Smooth muscle cell (in vitro differentiated cells): Measurements from ENCODE around the gene RNF121. TPM values are rescaled to one million over a fixed set of nuclear protein-coding genes. Genes with fewer than 3 reads are reported as not detected.

Source experiments
- DNase-seq: peaks from one replicate; lab custom pipeline; 2025; ENCODE audit not compliant: unreplicated experiment; lab: John Stamatoyannopoulos, UW
- H2AFZ ChIP-seq: fragments of 200-600 bp; sonication (generic); 2 replicates; pipeline ENCODE4 v1.6.0; 2016; ENCODE audit warnings: antibody characterized with exemption, low read depth, mild to moderate bottlenecking
- H3F3A ChIP-seq: fragments of 200-600 bp; sonication (generic); 2 replicates; pipeline ENCODE4 v1.6.0; 2017; ENCODE audit warnings: antibody characterized with exemption, low read depth
- H3K27ac ChIP-seq: fragments of 200-600 bp; sonication (generic); 2 replicates; pipeline ENCODE4 v1.5.1; 2016; ENCODE audit warnings: low read depth, mild to moderate bottlenecking
- H3K27me3 ChIP-seq: fragments of 200-600 bp; sonication (generic); 2 replicates; pipeline ENCODE4 v1.6.1; 2016; ENCODE audit warnings: low read depth, mild to moderate bottlenecking
- H3K36me3 ChIP-seq: fragments of 200-600 bp; sonication (generic); 2 replicates; pipeline ENCODE4 v1.5.1; 2016; ENCODE audit warnings: low read depth
- H3K4me1 ChIP-seq: fragments of 200-600 bp; sonication (generic); 2 replicates; pipeline ENCODE4 v1.5.1; 2016; ENCODE audit warnings: low read depth
- H3K4me2 ChIP-seq: fragments of 200-600 bp; sonication (generic); 2 replicates; pipeline ENCODE4 v1.6.0; 2016; ENCODE audit warnings: mild to moderate bottlenecking
- H3K4me3 ChIP-seq: fragments of 200-600 bp; sonication (generic); 2 replicates; pipeline ENCODE4 v1.5.1; 2016; ENCODE audit warnings: mild to moderate bottlenecking
- H3K79me2 ChIP-seq: fragments of 200-600 bp; sonication (generic); 2 replicates; pipeline ENCODE4 v1.6.0; 2016; ENCODE audit warnings: low read depth, mild to moderate bottlenecking
- H3K9ac ChIP-seq: fragments of 200-600 bp; sonication (generic); 2 replicates; pipeline ENCODE4 v1.6.0; 2016; ENCODE audit warnings: low read depth
- H3K9me3 ChIP-seq: fragments of 200-600 bp; sonication (generic); replicated peaks from 2 replicates; pipeline ENCODE4 v1.5.1; 2016; ENCODE audit warnings: low read depth
- H4K20me1 ChIP-seq: fragments of 200-600 bp; sonication (generic); 2 replicates; pipeline ENCODE4 v1.6.0; 2016; ENCODE audit warnings: low read depth
- CTCF ChIP-seq: fragments of 200-600 bp; sonication (generic); IDR thresholded peaks from 2 replicates; pipeline ENCODE4 v1.5.1; 2017; ENCODE audit warnings: borderline replicate concordance, mild to moderate bottlenecking, antibody characterized with exemption; ENCODE audit not compliant: insufficient read depth, poor library complexity, severe bottlenecking
- WGBS: methylation state at CpG from one replicate; pipeline ENCODE4 v1.1.7; 2016; ENCODE audit warnings: low lambda C conversion rate; 5-methylcytosine and 5-hydroxymethylcytosine counted together
- polyA plus RNA-seq: library from polyadenylated mRNA; unstranded; fragments of >200 nt; fragmentation: Nextera tagmentation; extraction: Ambion mirVana; gene quantifications from 2 replicates; pipeline ENCODE4 v1.2.1, GENCODE V29; 2016
- total RNA-seq: library from RNA; depleted of rRNA; stranded (reverse); fragments of >200 nt; gene quantifications from 2 replicates; pipeline ENCODE4 v1.2.3, GENCODE V29; 2014

Gene RNF121
- total and polyA plus RNA-seq, 2 experiments from 2014 or later: 34.4 to 49.5 TPM

DNA sequence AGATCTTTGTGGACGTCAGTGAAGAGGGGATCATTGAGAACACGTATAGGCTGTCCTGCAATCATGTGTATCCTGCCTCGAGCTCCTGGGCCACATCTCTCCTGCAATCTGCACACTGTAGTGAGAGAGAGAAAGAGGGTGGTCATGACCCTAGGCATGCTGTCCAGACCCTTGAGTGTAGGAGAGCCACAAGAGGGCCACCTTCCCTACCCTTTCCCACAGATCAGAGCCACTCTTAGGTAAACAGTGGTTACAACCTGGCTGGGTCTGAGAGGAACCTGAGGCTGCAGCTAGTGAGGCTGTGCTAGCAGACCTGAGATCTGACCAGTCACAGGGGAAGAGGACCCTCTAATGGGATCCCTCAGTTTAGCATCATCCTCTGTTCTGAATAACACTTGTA lies 65.9 kb downstream of the RNF121 start:
- no peak for DNase-seq
- Histone ChIP-seq H3K36me3 (no peaks in the 10 kb centered on the region), H3K9ac (no peak overlapping the region), H3K9me3 (no peaks in the 10 kb centered on the region), H3K79me2 (no peaks in the 10 kb centered on the region), H3K4me2 (no peak overlapping the region), H4K20me1 (no peaks in the 10 kb centered on the region), H3K4me1 (no peaks in the 10 kb centered on the region), H3K27ac (no peak overlapping the region), H3K4me3 (no peak overlapping the region), H3K27me3 (no peaks in the 10 kb centered on the region), H2AFZ (no peak overlapping the region), H3F3A (peaks cover 3% of the 10 kb centered on the region)
- WGBS: 88% methylated on average over 3 of the region's 3 CpGs
- TF ChIP-seq CTCF: no peak

GRCh38 chr11:71995726-71996291 lies 67.0 kb downstream of the RNF121 start:
- H2AFZ ChIP-seq: no peak overlapping the region
- TF ChIP-seq CTCF: no peak
- no peak overlapping the region for H3K9ac ChIP-seq
- no peaks in the 10 kb centered on the region for H3F3A ChIP-seq
- H4K20me1 ChIP-seq: no peaks in the 10 kb centered on the region
- no peak overlapping the region for H3K4me2 ChIP-seq
- WGBS: 92% methylated on average over 3 of the region's 3 CpGs
- no peaks in the 10 kb centered on the region for H3K4me1 ChIP-seq
- DNase-seq: no peak
- H3K36me3 ChIP-seq: no peaks in the 10 kb centered on the region
- H3K27ac ChIP-seq: no peak overlapping the region
- no peak overlapping the region for H3K4me3 ChIP-seq
- H3K79me2 ChIP-seq: no peaks in the 10 kb centered on the region
- no peaks in the 10 kb centered on the region for H3K9me3 ChIP-seq
- H3K27me3 ChIP-seq: no peaks in the 10 kb centered on the region

- no peaks in the 10 kb centered on the region for H3K36me3 ChIP-seq
- no peak overlapping the region for H3K9ac ChIP-seq
- 97% methylated on average over 4 of the region's 4 CpGs for WGBS
- H2AFZ ChIP-seq: no peak overlapping the region
- no peaks in the 10 kb centered on the region for H3K9me3 ChIP-seq
- H3K4me1 ChIP-seq: no peaks in the 10 kb centered on the region
- no peak for TF ChIP-seq CTCF
- no peak overlapping the region for H3K27ac ChIP-seq
- H3K27me3 ChIP-seq: no peaks in the 10 kb centered on the region
- H3K4me2 ChIP-seq: no peak overlapping the region
- no peak for DNase-seq
- no peaks in the 10 kb centered on the region for H4K20me1 ChIP-seq
- no peak overlapping the region for H3K4me3 ChIP-seq
- no peaks in the 10 kb centered on the region for H3F3A ChIP-seq
- no peaks in the 10 kb centered on the region for H3K79me2 ChIP-seq
Observed at GRCh38 chr11:71996517-71996916, 67.7 kb downstream of the RNF121 start.

GRCh38 chr11:71996946-71997345 lies 68.1 kb downstream of the RNF121 start:
- Histone ChIP-seq H3K4me2 (no peak overlapping the region), H3K4me3 (no peak overlapping the region), H3K27ac (no peak overlapping the region), H3K9ac (no peak overlapping the region), H3K79me2 (no peaks in the 10 kb centered on the region), H3F3A (no peaks in the 10 kb centered on the region), H3K36me3 (no peaks in the 10 kb centered on the region), H3K4me1 (no peaks in the 10 kb centered on the region), H3K27me3 (no peaks in the 10 kb centered on the region), H3K9me3 (no peaks in the 10 kb centered on the region), H2AFZ (no peak overlapping the region), H4K20me1 (peaks cover under 1% of the 10 kb centered on the region)
- WGBS: 93% methylated on average over 8 of the region's 8 CpGs
- DNase-seq: no peak
- TF ChIP-seq CTCF: no peak
